ENCODE results near the gene TMEM259. TPM values are rescaled to one million over a fixed set of nuclear protein-coding genes. Genes with fewer than 3 reads are reported as not detected.
A peak's percentile ranks its signal among the peaks of the same experiment; 100 is the strongest.

Gene TMEM259
- total and polyA plus RNA-seq, 2 of the 13 experiments (the other 11 are each of a cell fraction or from before 2014, with no cell fraction given), result 64.7 to 164 TPM

- no peak for TF ChIP-seq ATF6 (CRISPR knock-in tag; conservative IDR thresholded peaks at IDR 0.05)
Observed at GRCh38 chr19:1035998-1036621, 15.2 kb upstream of the TMEM259 start (continued).

GRCh38 chr19:1032264-1032867 lies 11.4 kb upstream of the TMEM259 start:
- peaks cover 19% of the 10 kb centered on the region for H3K79me2 ChIP-seq (ENCODE audit: insufficient read depth, low read length)
- 95% methylated on average over 13 of the region's 20 CpGs for WGBS (ENCODE audit: low lambda C conversion rate)
- ATAC-seq, result no peak
- TF ChIP-seq EHMT2 (IDR thresholded peaks at IDR 0.05; ENCODE audit: borderline replicate concordance, low read depth, low read length) (no peak), ZNF629 (CRISPR knock-in tag; conservative IDR thresholded peaks at IDR 0.05) (peak; percentile 65), ZNF768 (CRISPR knock-in tag; IDR thresholded peaks at IDR 0.05) (peak; percentile 98), ZNF746 (CRISPR knock-in tag; IDR thresholded peaks at IDR 0.05) (no peak), ZNF639 (CRISPR knock-in tag; conservative IDR thresholded peaks at IDR 0.05) (no peak), ZNF224 (CRISPR knock-in tag; IDR thresholded peaks at IDR 0.05) (no peak), ZBTB33 (CRISPR knock-in tag; IDR thresholded peaks at IDR 0.05) (0 out of 2 replicates have a peak, but pooled peaks have one; percentile 9), ZKSCAN5 (CRISPR knock-in tag; IDR thresholded peaks at IDR 0.05) (no peak), BRD4 (CRISPR knock-in tag; IDR thresholded peaks at IDR 0.05) (no peak)
- CTCF ChIA-PET (ENCODE audit: low intra/inter-chr PET ratio, low total read pairs), result no interaction called here
- no peak overlapping the region for H3K4me2 ChIP-seq (ENCODE audit: low read depth, low read length)
- no peak overlapping the region for H3K27ac ChIP-seq (ENCODE audit: extremely low read length, insufficient read depth, low read length)
- peaks cover 16 to 32% of the 10 kb centered on the region in 2 experiments for H3K36me3 ChIP-seq (replicated peaks in 1 of 2; ENCODE audit: control insufficient read depth in 1 of 2, insufficient read depth in 2 of 2, low read length in 2 of 2)
- POLR2A ChIA-PET, result interaction anchor here (0.7 to 1.1 kb wide), 3 partner anchors 9 to 289 kb away, joined by 3 read pairs; no protein-coding TSS in a partner anchor
- H2AFZ ChIP-seq (ENCODE audit: low read length), result no peak overlapping the region
- H3K4me1 ChIP-seq (ENCODE audit: insufficient read depth, low read length), result peaks cover 13% of the 10 kb centered on the region; the same call in 1 of the 2 replicates
- BruUV-seq (replicated peaks), result no TSS peak
- H3K9ac ChIP-seq (ENCODE audit: insufficient read depth, low read depth, low read length), result no peak overlapping the region
- H4K20me1 ChIP-seq (ENCODE audit: insufficient read depth, low read length), result 0 out of 2 replicates have a peak, but pooled peaks cover 2% of the 10 kb centered on the region
- H3K4me3 ChIP-seq (replicated peaks in 1 of 3; ENCODE audit: insufficient read depth in 1 of 3, low read depth in 2 of 3, low read length in 3 of 3), result no peak overlapping the region
- no peaks in the 10 kb centered on the region for H3K9me3 ChIP-seq (ENCODE audit: low read length)
- in situ Hi-C loops (cut with HindIII; ENCODE audit: extremely low pct_ligation_motif_present, low pct_unique_long_range_greater_than_20kb) (no loop called here), intact Hi-C loops (cut with micrococcal nuclease; ENCODE audit: unreplicated experiment) (no loop called here)
- no peaks in the 10 kb centered on the region for H3K27me3 ChIP-seq (ENCODE audit: control insufficient read depth in 1 of 2, insufficient read depth in 2 of 2, low read length in 2 of 2)
- no peak for DNase-seq (ENCODE audit: low spot score)
- no peak for FAIRE-seq

Measured in HepG2 (cell line).